Cardiac fibroblast (primary cell): ENCODE results near the gene MAD1L1.
"Not testable (repeated sequence)": the region's sequence is repeated elsewhere in the genome, so short reads cannot be mapped to it uniquely, and the experiment has no call there.

ENCODE experiments used
- DNase-seq, 2 donors: peaks; one replicate each; pipeline versions ENCODE4 v3.0.0 to v3.0.0-alpha.2; 2010; ENCODE audit warnings: low read depth in 2 of 2
- H3K4me3 ChIP-seq, 2 donors: replicated peaks in 1 of 2; 1 replicate in 1 of 2; 2 replicates in 1 of 2; pipeline ENCODE4 v1.5.1; 2011; ENCODE audit warnings: low read depth in 2 of 2, low read length in 2 of 2, mild to moderate bottlenecking in 2 of 2, moderate library complexity in 1 of 2
- CTCF ChIP-seq: IDR thresholded peaks from one replicate; pipeline ENCODE4 v1.5.1; 2011; ENCODE audit warnings: low read depth, mild to moderate bottlenecking, low read length, inconsistent platforms

Gene MAD1L1

GRCh38 chr7:2036786-2037185 is 196.0 kb downstream of the MAD1L1 start:
- no peak for DNase-seq
- no peak overlapping the region for H3K4me3 ChIP-seq
- no peak for TF ChIP-seq CTCF

GRCh38 chr7:2036201-2036600 is 196.5 kb downstream of the MAD1L1 start:
- H3K4me3 ChIP-seq, DNase-seq: not testable (repeated sequence)

- no peak overlapping the region for H3K4me3 ChIP-seq
- no peak for TF ChIP-seq CTCF
- DNase-seq: no peak
Observed at GRCh38 chr7:2034291-2035201, 198.2 kb downstream of the MAD1L1 start.

GRCh38 chr7:2033586-2034135 is 199.1 kb downstream of the MAD1L1 start:
- H3K4me3 ChIP-seq: no peak overlapping the region
- no peak for DNase-seq
- no peak for TF ChIP-seq CTCF

GRCh38 chr7:2032876-2033407 is 199.8 kb downstream of the MAD1L1 start:
- no peak overlapping the region for H3K4me3 ChIP-seq
- no peak for TF ChIP-seq CTCF
- no peak for DNase-seq

GRCh38 chr7:2032030-2032875 is 200.5 kb downstream of the MAD1L1 start:
- peak; percentile 9 to 32 for DNase-seq
- no peak overlapping the region for H3K4me3 ChIP-seq
- TF ChIP-seq CTCF: no peak

GRCh38 chr7:2031451-2031845 is 201.3 kb downstream of the MAD1L1 start:
- no peak overlapping the region for H3K4me3 ChIP-seq
- no peak for TF ChIP-seq CTCF
- DNase-seq: no peak
